Prostate gland (tissue), 2 donors: ENCODE results near the gene SLC22A3.

ENCODE experiments used
- POLR2AphosphoS5 ChIP-seq: sonication (generic); formaldehyde crosslinking; IDR thresholded peaks from one replicate; pipeline ENCODE4 v1.6.1; 2017; ENCODE audit warnings: antibody characterized with exemption
- TF ChIP-seq, protein P1 (sequence below), 4 experiments: fragments of 200-600 bp in 2 of 4; fragments of 450-650 bp in 2 of 4; sonication (generic) in 2 of 4; IDR thresholded peaks; 1 replicate in 3 of 4; 2 replicates in 1 of 4; pipeline ENCODE4 v1.5.1; 2016 to 2019; ENCODE audit warnings: antibody characterized with exemption in 4 of 4, mild to moderate bottlenecking in 2 of 4, moderate library complexity in 2 of 4

DNA sequence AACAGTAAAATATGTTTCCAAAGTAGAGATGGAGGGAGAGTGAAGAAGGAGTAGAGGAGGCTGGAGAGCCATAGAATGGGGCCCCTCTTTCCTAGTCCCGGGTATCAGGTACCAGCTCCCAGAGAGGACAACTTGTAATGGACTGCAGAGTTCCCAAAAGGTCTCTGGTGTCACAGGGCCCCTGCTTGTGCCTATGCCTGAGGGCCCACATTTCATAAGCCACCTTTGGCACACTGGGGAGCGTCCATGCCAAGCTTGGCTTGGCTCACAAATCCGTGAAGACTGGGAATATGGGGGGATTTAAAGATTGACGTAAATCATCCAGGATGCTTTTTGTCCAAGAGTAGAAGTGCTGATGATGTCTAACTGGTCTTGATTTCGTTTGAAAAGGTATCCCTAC is 16.4 kb upstream of the SLC22A3 start:
- TF ChIP-seq, protein P1, sequence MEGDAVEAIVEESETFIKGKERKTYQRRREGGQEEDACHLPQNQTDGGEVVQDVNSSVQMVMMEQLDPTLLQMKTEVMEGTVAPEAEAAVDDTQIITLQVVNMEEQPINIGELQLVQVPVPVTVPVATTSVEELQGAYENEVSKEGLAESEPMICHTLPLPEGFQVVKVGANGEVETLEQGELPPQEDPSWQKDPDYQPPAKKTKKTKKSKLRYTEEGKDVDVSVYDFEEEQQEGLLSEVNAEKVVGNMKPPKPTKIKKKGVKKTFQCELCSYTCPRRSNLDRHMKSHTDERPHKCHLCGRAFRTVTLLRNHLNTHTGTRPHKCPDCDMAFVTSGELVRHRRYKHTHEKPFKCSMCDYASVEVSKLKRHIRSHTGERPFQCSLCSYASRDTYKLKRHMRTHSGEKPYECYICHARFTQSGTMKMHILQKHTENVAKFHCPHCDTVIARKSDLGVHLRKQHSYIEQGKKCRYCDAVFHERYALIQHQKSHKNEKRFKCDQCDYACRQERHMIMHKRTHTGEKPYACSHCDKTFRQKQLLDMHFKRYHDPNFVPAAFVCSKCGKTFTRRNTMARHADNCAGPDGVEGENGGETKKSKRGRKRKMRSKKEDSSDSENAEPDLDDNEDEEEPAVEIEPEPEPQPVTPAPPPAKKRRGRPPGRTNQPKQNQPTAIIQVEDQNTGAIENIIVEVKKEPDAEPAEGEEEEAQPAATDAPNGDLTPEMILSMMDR (IDR thresholded peaks at IDR 0.05): no peak
- no peak for TF ChIP-seq POLR2AphosphoS5
